Activated T-cell treated with anti-CD3 and anti-CD28 coated beads, Interleukin-2, amount 50 U/mL, for 4 hours (primary cell): Measurements from ENCODE around the gene RFTN2. TPM values are rescaled to one million over a fixed set of nuclear protein-coding genes. Genes with fewer than 3 reads are reported as not detected.
"Not testable (repeated sequence)": the region's sequence is repeated elsewhere in the genome, so short reads cannot be mapped to it uniquely, and the experiment has no call there.

Experiments
- ATAC-seq, 2 donors: fragments of 200-7000 bp; cut with Tn5 transposase; one replicate each; pipeline ENCODE4 v1.10.0; 2021
- DNase-seq: peaks from one replicate; pipeline ENCODE4 v3.0.0-alpha.2; 2020
- H3K27me3 Mint-ChIP-seq: one replicate; pipeline ENCODE4 v1.8.0; 2021; ENCODE audit warnings: low read depth, mixed read lengths
- H3K36me3 Mint-ChIP-seq: one replicate; pipeline ENCODE4 v1.8.0; 2022; ENCODE audit warnings: mixed read lengths; ENCODE audit not compliant: insufficient read depth
- H3K4me1 Mint-ChIP-seq: one replicate; pipeline ENCODE4 v1.8.0; 2021; ENCODE audit warnings: low read depth, mixed read lengths
- H3K4me3 Mint-ChIP-seq: one replicate; pipeline ENCODE4 v1.8.0; 2021; ENCODE audit warnings: mild to moderate bottlenecking, moderate library complexity, mixed read lengths
- H3K9me3 Mint-ChIP-seq: one replicate; pipeline ENCODE4 v1.8.0; 2021; ENCODE audit warnings: mixed read lengths
- total RNA-seq, 3 donors: library from RNA; stranded (reverse); gene quantifications; one replicate each; pipeline ENCODE4 v1.2.1, GENCODE V29; 2021

Gene RFTN2
- total RNA-seq, 3 donors from 2014 or later: not detected

DNA sequence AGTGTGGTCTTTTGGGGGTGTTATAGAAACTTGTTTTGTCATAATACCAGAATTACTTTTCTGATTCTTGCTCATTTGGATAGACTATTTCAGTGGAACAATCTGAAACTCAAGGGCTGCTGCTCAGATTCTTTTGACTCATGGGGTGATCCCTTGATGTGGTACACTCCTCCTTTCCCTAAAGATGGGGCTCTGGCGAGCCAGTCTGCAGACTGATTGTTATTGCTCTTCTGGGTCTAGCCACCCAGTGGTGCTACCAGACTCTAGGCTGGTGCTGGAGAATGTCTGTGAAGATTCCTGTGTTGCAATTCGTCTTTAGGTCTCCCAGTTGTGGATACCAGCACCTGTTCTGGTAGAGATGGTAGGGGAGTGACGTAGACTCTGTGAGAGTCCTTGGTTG is 25.6 kb upstream of the RFTN2 start:
- Mint-ChIP-seq H3K4me3 (no peak overlapping the region), H3K36me3 (no peaks in the 10 kb centered on the region), H3K27me3 (peaks cover 3% of the 10 kb centered on the region), H3K4me1 (peaks cover 6% of the 10 kb centered on the region), H3K9me3 (no peaks in the 10 kb centered on the region)
- ATAC-seq (no peak), DNase-seq (no peak)

DNA sequence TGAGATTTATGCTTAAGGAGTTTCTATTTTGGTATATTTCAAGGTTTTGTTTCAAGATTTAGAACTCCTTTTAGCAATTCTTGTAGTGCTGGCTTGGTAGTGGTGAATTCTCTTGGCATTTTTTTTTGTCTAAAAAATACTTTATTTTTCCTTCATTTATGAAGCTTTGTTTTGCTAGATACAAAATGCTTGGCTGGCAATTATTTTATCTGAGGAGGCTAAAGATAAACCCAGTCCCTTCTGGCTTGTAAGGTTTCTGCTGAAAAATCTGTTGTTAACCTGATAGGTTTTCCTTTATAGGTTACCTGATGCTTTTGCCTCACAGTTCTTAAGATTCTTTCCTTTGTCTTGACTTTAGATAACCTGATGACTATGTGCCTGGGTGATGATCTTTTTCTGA is 24.3 kb upstream of the RFTN2 start:
- ATAC-seq, H3K4me3 Mint-ChIP-seq, H3K9me3 Mint-ChIP-seq, H3K27me3 Mint-ChIP-seq, H3K4me1 Mint-ChIP-seq, DNase-seq, H3K36me3 Mint-ChIP-seq: not testable (repeated sequence)

DNA sequence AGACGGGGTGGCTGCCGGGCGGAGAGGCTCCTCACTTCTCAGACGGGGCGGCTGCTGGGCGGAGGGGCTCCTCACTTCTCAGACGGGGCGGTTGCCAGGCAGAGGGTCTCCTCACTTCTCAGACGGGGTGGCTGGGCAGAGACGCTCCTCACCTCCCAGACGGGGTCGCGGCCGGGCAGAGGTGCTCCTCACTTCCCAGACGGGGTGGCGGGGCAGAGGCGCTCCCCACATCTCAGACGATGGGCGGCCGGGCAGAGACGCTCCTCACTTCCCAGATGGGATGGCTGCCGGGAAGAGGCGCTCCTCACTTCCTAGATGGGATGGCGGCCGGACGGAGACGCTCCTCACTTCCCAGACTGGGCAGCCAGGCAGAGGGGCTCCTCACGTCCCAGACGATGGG is 21.2 kb upstream of the RFTN2 start:
- H3K4me1 Mint-ChIP-seq, DNase-seq, H3K36me3 Mint-ChIP-seq, H3K27me3 Mint-ChIP-seq, H3K4me3 Mint-ChIP-seq, ATAC-seq, H3K9me3 Mint-ChIP-seq: not testable (repeated sequence)

DNA sequence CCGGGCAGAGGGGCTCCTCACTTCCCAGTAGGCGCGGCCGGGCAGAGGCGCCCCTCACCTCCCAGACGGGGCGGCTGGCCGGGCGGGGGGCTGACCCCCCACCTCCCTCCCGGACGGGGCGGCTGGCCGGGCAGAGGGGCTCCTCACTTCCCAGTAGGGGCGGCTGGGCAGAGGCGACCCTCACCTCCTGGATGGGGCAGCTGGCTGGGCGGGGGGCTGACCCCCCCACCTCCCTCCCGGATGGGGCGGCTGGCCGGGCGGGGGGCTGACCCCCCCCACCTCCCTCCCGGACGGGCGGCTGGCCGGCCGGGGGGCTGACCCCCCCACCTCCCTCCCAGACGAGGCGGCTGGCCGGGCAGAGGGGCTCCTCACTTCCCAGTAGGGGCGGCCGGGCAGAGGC is 20.6 kb upstream of the RFTN2 start:
- not testable (repeated sequence) for DNase-seq, H3K27me3 Mint-ChIP-seq, H3K4me3 Mint-ChIP-seq, H3K4me1 Mint-ChIP-seq, ATAC-seq, H3K36me3 Mint-ChIP-seq, H3K9me3 Mint-ChIP-seq

DNA sequence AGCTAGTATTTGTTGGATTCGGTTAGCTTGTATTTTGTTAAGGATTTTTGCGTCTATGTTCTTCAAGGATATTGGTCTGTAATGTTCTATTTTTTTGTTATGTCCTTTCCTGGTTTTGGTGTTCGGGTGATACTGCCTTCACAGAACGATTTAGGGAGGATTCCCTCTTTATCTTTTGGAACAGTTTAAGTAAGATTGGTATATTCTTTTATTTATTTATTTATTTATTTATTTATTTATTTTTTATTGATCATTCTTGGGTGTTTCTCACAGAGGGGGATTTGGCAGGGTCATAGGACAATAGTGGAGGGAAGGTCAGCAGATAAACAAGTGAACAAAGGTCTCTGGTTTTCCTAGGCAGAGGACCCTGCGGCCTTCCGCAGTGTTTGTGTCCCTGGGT is 19.8 kb upstream of the RFTN2 start:
- not testable (repeated sequence) for H3K4me3 Mint-ChIP-seq, H3K36me3 Mint-ChIP-seq, H3K4me1 Mint-ChIP-seq, DNase-seq, ATAC-seq, H3K27me3 Mint-ChIP-seq, H3K9me3 Mint-ChIP-seq

DNA sequence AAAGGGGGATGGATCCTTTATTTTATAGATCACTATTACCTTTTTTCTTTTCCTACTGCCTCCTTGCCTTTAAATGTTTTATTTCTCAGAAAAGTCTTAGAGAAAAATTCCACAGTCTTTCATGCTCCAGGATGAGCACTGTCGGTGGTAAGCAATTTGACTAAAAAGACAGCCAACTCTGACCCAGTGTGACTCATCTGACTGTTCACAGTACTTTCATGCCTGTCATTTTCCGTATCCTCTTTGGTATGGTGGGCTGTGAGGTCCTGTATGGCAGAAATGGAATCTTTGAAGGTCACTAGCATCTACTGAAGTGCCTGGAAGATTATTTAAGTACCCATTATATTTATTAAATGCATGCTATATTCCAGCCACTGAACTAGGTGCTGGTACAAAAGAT is 2.1 kb upstream of the RFTN2 start:
- no peaks in the 10 kb centered on the region for H3K4me1 Mint-ChIP-seq
- no peak for ATAC-seq

DNA sequence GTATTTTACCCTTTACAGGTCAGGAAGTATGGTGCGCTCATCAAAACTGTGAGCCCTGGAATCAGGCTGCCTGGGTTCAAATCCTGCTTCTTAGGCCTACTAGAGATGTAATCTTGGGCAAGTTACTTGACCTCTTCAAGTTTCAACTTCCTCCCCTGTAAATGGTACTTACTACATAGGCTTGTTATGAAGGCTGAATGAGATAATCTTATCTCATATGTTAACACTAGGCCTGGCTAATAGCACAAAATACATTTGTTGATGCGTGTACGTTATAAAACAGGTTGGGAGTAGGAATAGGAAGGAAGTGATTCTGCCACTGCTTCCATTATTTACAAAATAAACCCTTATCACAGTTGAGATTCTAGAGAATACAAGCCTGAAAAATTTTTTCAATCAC is 1.7 kb upstream of the RFTN2 start:
- H3K9me3 Mint-ChIP-seq: no peaks in the 10 kb centered on the region
- H3K4me3 Mint-ChIP-seq: no peak overlapping the region
- DNase-seq (no peak), ATAC-seq (no peak)
- H3K36me3 Mint-ChIP-seq: no peaks in the 10 kb centered on the region
- no peaks in the 10 kb centered on the region for H3K4me1 Mint-ChIP-seq
- peaks cover 24% of the 10 kb centered on the region for H3K27me3 Mint-ChIP-seq

More for the DNA sequence above, 2.1 kb upstream of the RFTN2 start:
- DNase-seq: no peak
- no peaks in the 10 kb centered on the region for H3K9me3 Mint-ChIP-seq
- no peak overlapping the region for H3K4me3 Mint-ChIP-seq
- H3K27me3 Mint-ChIP-seq: peaks cover 24% of the 10 kb centered on the region
- H3K36me3 Mint-ChIP-seq: no peaks in the 10 kb centered on the region

DNA sequence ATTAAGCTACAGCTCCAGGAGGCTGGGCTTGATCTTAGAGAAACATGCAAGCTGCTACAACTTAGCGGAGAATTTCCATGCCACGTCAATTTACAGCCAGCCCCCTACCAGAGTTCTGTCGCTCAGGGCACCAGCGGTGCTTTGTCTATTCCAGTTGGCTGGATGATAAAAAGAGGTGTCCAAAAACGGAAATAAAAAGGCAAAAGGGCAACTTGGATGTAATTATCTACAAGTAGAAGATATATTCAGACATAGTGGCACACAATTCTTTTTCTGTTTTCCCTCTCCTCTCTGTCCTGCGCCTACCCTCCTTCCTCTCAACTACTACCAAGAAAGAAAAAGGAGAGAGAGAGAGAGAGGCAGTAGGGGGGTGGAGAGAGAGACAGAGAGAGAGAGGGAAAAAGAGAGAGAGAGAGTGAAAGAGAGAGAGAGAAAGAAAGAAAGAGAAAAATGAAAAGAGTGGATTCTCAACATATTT is 363 bp upstream of the RFTN2 start:
- H3K27me3 Mint-ChIP-seq: peaks cover 27% of the 10 kb centered on the region
- no peak overlapping the region for H3K4me3 Mint-ChIP-seq
- H3K9me3 Mint-ChIP-seq: no peaks in the 10 kb centered on the region
- no peaks in the 10 kb centered on the region for H3K4me1 Mint-ChIP-seq
- no peak for DNase-seq
- ATAC-seq: no peak
- no peaks in the 10 kb centered on the region for H3K36me3 Mint-ChIP-seq

DNA sequence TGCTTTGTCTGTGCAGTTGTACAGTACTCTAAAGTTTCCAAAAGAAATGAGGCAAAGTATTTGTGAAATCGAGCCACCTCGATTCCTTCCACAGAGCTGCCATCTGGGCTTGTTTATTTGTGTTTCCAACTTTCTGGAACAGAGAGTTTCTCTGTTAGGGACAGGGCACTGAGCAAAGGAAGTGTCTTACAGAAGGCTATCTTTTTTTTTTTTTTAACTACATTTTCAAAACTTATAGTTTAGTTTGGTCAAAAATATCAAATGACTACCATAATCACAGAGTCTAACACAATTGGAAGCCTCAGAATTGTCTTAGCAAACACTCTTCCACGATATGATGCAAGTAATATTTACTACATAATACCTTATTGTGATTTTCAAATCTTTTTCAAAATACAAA is 796 bp downstream of the RFTN2 start:
- no peaks in the 10 kb centered on the region for H3K4me1 Mint-ChIP-seq
- no peak for ATAC-seq
- H3K27me3 Mint-ChIP-seq: peaks cover 27% of the 10 kb centered on the region

DNA sequence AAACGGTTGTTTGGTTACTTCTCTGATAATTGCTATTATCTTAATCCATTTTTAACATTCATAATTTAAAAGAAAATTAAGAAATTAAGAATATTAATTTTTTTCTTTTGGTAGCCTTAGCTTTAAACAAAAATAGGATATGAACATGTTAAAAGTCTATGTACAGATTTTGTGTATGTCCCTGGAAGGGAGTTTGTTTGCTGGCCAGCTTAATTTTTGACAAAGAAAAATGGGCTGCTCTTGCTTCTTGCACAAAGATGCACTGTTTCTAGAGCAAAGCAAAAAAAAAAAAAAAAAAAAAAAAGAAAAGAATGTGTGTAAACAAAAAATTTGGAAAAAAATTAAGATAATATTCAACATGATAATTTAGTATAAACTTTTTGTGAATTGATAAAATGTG is 1.3 kb downstream of the RFTN2 start:
- Mint-ChIP-seq H3K4me3 (no peak overlapping the region), H3K4me1 (no peaks in the 10 kb centered on the region), H3K36me3 (no peaks in the 10 kb centered on the region), H3K27me3 (peaks cover 28% of the 10 kb centered on the region), H3K9me3 (no peaks in the 10 kb centered on the region)
- DNase-seq (no peak), ATAC-seq (no peak)

More for the DNA sequence above, 796 bp downstream of the RFTN2 start:
- Mint-ChIP-seq H3K9me3 (no peaks in the 10 kb centered on the region), H3K36me3 (no peaks in the 10 kb centered on the region), H3K4me3 (no peak overlapping the region)
- DNase-seq: no peak

DNA sequence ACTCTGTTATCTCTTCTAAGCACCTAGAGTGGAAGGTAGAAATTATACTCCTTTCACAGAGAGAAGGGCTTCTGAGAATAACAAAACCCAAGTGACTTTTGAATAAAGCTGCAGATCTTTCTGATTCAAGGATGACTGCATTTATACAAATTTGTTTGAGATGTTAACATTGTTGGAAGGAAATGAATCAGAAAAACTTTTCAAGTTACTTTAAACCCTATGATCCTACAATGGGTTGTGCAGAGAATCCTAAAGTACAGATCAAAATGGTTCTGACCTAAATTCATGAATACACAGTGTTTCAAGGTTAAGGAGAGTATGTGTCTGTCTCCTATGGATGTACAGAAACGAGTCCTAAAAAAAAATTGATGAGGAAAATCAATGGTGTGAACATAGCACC is 1.8 kb downstream of the RFTN2 start:
- Mint-ChIP-seq H3K4me1 (no peaks in the 10 kb centered on the region), H3K27me3 (peaks cover 31% of the 10 kb centered on the region)

DNA sequence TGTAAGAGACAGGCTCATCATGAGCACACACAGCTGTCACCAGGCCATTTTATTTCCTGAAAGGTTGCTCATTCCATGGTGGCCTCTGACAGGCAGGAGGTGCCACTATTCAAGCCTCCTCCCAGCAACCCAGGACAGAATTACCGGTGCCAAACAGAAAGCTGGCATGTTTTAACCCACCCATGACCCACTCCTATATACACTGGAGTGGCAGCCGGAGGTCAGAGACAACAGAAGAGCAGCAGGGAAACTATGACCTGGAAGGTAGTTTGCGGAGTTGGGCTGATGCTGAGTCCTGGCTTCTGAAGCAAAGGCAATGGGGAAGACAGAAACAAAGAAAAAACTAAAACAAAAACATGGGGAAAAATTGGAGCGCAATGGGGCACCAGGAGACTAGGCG is 2.3 kb downstream of the RFTN2 start:
- Mint-ChIP-seq H3K27me3 (peaks cover 31% of the 10 kb centered on the region), H3K4me1 (no peaks in the 10 kb centered on the region), H3K4me3 (no peak overlapping the region), H3K36me3 (no peaks in the 10 kb centered on the region), H3K9me3 (no peaks in the 10 kb centered on the region)
- ATAC-seq: no peak
- DNase-seq: no peak

More for the DNA sequence above, 1.8 kb downstream of the RFTN2 start:
- no peak overlapping the region for H3K4me3 Mint-ChIP-seq
- ATAC-seq (no peak), DNase-seq (no peak)
- no peaks in the 10 kb centered on the region for H3K36me3 Mint-ChIP-seq
- no peaks in the 10 kb centered on the region for H3K9me3 Mint-ChIP-seq

DNA sequence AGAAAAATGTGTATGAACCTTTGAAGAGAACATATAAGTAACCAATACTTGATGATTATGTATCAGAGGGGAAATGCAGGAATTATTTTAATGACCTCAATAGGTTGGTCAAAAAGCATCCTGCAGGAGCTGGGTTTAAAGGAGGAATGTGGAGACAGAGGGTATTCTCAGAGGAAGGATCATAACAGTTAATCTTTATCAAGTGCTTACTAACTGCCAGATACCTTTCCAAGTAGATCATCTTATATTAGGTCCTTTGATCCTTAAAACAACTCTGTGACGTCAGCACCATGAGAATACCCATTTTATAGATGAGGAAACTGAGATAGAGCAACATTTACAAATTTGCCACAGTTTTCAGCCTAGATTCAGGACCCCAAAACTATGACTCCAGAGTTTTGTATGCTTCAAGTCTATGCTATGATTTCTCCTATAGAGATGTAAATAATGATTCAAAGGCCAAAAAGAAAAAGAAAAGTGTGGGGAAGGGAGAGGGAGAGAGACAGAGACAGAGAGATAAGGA is 3.0 kb downstream of the RFTN2 start:
- Mint-ChIP-seq H3K9me3 (peaks cover 2% of the 10 kb centered on the region), H3K36me3 (no peaks in the 10 kb centered on the region), H3K4me1 (no peaks in the 10 kb centered on the region), H3K4me3 (no peak overlapping the region), H3K27me3 (peaks cover 30% of the 10 kb centered on the region)
- ATAC-seq: no peak
- no peak for DNase-seq

DNA sequence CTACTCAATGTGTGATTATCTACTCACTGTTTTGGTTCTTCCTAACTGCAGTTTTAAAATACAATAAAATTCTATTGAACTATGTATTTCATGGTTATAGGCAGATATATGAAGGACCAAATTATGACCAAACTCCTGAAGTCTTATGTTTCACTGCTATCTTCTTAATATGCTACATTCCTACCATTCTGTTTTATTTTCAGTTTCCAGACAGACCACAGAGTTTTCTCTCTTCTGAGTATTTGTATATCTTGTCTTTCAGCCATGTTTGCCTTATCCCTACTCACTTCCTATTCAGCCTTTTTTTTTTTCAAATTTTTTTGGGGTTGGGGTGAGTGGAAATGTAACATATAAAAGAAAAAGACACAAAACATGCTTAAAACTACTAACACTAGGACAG is 6.3 kb downstream of the RFTN2 start:
- no peaks in the 10 kb centered on the region for H3K36me3 Mint-ChIP-seq
- no peaks in the 10 kb centered on the region for H3K4me1 Mint-ChIP-seq
- peaks cover 25% of the 10 kb centered on the region for H3K27me3 Mint-ChIP-seq
- peaks cover 13% of the 10 kb centered on the region for H3K9me3 Mint-ChIP-seq
- no peak overlapping the region for H3K4me3 Mint-ChIP-seq
- DNase-seq: no peak
- no peak for ATAC-seq

DNA sequence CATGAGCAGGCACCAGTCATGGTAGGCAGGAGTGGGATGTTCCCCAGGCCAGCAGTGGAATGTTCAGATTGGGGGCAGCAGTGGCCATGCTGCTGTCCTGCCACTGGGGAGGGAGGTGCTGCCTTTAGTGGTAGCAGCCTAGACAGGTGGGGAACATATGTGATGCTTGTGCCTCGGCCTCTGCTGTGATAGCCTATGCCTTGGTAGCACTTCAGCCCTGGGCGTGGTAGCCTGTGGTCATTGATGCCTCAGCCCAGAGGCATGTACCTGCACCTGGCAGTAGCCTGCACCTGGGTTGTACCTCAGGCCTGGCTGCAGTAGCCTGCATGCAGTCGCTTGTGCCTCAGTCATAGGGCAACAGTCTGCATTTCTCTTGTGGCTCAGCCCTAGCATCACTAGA is 7.1 kb downstream of the RFTN2 start:
- DNase-seq (no peak), ATAC-seq (no peak)
- peaks cover 13% of the 10 kb centered on the region for H3K9me3 Mint-ChIP-seq
- H3K4me3 Mint-ChIP-seq: no peak overlapping the region
- H3K36me3 Mint-ChIP-seq: no peaks in the 10 kb centered on the region
- no peaks in the 10 kb centered on the region for H3K4me1 Mint-ChIP-seq
- H3K27me3 Mint-ChIP-seq: peaks cover 23% of the 10 kb centered on the region

DNA sequence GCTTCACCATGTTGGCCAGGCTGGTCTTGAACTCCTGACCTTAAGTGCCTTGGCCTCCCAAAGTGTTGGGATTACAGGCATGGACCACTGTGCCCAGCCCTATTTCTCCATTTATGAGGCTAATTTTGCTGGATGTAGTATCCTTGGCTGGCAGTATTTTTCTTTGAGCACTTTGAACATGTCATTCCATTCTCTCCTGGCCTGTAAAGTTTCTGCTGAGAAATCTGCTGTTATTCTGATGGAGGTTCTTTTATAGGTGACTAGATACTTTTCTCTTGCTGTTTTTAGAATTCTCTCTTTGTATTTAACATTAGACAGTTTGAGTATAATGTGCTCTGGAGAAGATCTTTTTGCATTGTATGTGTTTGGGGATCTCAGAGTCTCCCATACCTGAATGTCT is 9.1 kb downstream of the RFTN2 start:
- H3K4me1 Mint-ChIP-seq: no peaks in the 10 kb centered on the region
- H3K27me3 Mint-ChIP-seq: peaks cover 11% of the 10 kb centered on the region
- ATAC-seq (no peak), DNase-seq (no peak)
- H3K4me3 Mint-ChIP-seq: no peak overlapping the region
- H3K36me3 Mint-ChIP-seq: no peaks in the 10 kb centered on the region
- peaks cover 13% of the 10 kb centered on the region for H3K9me3 Mint-ChIP-seq
